ENCODE results near the gene NECTIN3.

NECTIN3 gene

DNA sequence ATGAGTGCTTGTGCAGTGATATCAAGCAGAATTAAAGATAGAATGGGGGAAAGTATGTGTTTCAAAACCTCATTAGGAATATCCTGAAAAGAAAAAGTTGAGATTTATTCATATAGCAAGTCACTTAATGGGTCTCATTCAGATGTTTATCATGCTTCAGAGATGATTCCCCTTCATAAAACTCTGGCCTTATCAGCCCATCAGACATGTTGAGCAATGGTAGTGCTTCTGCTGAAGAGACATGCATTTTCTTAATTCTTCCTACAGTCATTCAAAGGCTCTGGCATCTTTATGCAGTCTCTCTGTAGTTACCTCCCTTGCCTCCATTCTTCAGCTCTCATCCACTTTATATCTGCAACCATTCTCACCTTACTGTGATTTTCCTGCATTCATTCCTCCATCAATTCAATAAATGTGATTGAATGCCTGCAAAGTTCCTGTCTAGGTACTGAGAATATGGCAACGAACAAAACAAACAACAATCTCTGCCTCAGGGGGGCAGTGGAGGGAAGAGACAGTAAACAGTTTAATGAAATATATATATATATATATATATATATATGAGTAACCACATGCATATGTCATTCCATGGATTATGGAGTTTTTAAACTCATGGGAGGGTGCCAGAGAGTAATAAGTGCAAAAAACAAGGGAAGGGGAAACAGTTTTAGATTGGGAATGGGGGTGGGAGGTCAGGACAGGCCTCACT, 138.5 kb downstream of the NECTIN3 start:
- no peak for DNase-seq (ENCODE audit: low read depth)

DNA sequence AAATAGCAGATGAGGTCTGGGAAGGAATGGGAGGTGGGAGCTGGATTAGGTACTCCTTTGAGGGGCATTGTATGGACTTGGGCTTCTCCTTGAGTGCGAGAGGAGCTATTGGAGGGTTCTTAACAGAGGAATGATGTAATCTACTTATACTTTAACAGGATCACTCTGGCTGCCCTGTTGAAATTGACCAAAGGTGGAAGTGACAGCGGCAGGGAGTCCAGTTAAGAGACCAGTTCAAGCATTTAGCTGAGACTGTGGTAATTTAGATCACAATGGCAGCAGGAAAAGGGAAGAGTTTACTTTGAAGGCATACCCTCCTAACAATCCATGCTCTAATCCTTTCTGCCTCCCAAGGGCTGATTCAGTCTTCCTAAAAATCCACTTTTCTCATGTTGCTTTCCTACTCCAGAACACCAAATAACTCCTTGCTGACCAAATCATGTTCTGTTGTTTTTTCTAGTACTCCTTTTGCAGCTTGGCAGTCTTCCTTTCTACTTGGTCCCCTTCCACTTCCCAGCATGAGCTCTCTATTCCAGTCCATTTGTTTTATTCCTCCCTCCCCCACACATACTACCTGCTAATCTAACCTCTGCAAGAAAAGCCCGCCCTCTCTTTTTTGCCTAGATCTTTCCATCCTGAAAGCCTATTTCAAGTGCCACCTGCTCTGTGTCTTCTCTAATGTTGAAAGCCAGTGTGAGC, 139.4 kb downstream of the NECTIN3 start:
- DNase-seq (ENCODE audit: low read depth): no peak

DNA sequence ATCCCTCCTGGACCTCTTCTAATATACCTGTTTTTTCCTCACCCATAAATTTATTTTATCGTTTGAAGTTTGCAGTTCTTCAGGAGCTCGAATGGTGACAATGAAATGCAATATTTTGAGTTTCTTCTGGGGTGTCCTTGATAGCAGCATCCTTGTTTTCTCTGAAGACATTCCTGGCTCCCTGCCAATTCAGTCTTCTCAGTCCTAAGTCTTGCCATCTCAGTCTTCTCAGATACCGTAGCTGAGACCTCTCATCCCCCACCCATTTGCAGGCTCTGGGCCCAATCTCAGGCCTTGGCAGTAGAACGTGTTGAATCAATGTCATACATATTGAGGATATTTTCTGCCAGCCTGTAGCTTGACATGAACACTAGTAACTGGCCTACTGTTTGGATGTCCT, 140.9 kb downstream of the NECTIN3 start:
- no peak for DNase-seq (ENCODE audit: low read depth)

DNA sequence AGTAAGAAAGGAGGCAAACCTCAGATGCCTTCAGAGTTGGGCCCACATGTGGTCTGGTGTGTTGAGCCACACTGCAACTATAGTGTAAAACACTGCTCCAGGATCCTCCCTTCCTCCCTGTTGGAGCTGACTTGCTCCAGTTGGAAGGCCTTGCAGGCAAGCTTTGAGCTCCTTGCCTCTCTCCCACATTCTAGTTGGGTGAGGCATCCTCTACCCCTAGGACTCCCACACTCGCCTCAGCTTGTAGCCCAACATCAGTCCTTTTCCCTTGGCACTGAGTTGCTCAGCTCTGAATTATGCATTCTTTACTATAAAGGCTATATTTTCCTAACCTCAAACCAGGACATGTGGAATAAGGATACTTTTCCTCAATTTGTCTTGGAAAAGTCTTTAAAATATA, 143.9 kb downstream of the NECTIN3 start:
- no peak for DNase-seq (ENCODE audit: low read depth)

DNA sequence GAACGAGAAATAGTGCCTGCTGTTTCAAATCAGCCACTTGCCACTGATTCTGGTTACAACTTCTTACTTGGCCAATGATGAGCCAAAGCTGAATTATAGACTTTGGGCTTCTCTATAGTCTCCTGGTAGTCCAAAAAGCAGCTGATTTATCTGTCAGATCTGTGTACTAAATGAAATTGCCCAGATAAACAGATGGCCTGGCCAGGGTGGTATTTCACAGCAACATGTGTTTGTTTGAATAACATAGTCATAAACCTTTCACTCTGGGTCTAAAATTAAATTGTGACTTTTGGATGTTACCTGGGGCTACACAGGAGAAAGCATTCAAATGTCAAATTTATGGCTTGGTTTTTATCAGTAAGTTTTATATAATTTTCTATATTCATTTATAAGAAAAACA, 147.0 kb downstream of the NECTIN3 start:
- no peak for DNase-seq (ENCODE audit: low read depth)

DNA sequence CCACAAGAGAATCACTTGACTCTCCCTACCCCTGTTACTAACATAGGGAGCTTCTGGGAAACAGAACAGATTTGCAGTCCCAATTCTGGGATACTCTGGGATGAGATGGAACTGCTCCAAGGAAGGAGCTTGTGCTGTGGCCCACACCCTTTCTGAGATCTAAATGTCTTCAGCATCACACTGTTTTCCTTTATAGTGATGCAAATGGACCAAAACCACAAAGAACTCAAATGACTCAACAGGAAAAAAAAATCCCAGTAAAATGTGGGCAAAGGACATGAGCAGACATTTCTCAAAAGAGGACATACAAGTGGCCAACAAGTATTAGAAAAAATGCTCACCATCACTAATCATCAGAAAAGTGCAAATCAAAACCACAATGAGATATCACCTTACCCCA, 155.6 kb downstream of the NECTIN3 start:
- peak; percentile 57 for DNase-seq (ENCODE audit: low read depth)

DNA sequence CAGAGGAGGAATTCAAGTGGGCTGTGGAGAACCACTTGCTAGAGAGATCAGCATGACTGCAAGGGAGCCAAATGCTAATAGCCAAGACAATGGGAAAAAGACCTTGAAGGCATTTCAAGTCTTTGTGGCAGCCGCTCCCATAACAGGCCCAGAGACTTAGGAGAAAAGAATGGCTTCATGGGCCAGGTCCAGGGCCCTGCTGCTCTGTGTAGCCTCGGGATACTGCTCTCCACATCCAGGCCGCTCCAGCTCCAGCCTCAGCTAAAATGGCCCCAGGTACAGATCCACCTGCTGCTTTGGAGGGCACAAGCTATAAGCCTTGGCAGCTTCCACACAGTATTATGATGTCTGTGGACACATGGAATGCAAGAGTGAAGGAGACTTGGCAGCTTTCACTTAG, 157.7 kb downstream of the NECTIN3 start:
- no peak for DNase-seq (ENCODE audit: low read depth)

DNA sequence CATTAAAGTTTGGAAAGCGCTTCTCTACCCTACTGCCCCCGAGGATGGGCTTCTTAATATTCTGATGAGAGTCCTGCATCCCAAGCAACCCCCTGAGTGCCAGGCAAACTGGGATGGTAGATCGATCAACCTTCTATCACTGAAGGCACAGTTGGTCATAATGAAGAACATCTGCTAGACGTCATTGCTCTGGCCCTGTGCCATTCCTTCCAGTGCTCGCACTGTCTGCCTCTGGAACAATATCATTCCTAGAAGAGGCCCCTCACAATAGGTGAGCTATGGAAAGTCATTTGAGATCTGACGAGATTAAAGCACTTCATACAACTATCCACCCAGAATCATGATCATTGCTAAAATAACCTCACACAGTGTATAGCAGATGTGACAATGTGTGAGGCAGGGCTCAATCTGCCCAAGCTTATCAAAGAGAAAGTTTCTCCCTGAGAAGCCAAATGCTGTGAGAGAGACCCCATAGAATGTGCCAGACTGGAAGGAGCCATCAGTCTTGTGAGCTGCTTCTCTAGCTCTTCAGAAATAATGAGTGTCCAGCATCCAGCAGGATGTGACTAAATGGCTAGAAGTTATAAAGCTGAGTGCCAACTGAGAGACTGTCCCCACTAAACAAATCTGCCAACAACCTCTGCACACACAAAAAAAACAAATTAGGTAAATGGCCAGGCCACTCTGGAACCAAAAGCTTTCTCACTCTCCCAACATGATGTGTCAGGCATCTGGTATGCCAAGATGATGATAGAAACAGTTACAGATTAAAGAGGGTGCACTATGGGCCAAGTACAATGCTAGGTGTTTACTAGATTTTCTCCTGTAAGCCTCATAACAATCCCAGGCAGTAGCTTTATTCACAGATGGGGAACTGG, 165.5 kb downstream of the NECTIN3 start:
- DNase-seq (ENCODE audit: low read depth): peak; percentile 19

DNA sequence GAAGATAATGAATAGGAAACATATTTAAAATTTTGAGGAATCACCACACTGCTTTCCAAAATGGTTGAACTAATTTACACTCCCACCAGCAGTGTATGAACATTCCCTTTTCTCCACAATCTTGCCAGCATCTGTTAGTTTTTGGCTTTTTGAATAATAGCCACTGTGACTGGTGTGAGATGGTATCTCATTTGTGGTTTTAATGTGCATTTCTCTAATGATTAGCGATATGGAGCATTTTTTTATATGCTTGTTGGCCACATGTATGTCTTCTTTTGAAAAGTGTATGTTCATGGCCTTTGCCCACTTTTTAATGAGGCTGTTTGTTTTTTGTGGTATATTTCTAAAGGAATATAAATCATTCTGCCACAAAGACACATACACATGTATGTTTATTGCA, 166.3 kb downstream of the NECTIN3 start:
- no peak for DNase-seq (ENCODE audit: low read depth)

DNA sequence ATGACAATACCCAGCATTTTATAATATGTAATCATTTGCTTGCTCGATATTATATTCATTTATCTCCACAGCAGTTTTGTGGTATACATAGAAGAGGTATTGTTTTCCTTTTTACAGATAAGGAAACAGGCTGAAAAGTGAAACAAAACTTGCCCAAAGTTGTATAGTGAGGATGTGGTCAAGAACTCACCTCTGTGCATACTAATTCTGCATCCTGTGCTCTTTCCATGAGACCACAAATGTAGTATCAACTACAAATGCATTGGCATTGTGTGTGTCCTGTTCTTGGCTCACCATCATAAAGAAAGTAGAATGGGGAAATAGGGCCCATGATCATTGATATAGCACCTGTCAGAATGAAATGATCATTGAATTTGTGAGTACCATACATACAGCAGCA, 167.3 kb downstream of the NECTIN3 start:
- no peak for DNase-seq (ENCODE audit: low read depth)

DNA sequence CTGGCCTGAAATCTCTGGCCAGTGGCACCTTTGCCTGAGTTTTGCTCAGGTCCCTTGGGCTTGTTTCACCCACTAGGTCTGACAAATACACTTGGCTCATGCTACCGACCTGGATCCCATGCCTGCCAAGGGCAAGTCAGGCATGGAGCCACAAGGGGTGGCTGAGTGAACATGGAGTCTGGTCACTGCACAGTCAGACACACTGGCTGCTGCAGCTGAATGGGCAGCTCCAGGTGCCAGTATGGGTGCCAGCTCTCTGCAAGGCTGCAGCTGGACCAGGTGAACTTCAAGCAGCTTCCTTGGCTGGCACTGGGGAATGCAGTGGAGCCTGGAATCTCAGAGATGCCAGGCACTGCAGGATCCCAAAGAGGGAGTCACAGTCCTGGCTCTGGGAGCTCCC, 170.3 kb downstream of the NECTIN3 start:
- no peak for DNase-seq (ENCODE audit: low read depth)

All from fibroblast of gingiva (primary cell).